Myocyte (in vitro differentiated cells): Measurements from ENCODE around the gene AFF2. TPM values are rescaled to one million over a fixed set of nuclear protein-coding genes. Genes with fewer than 3 reads are reported as not detected.
A peak's percentile ranks its signal among the peaks of the same experiment; 100 is the strongest.

Experiments used
- DNase-seq: peaks from one replicate; pipeline ENCODE4 v3.0.0-alpha.2; 2012; ENCODE audit warnings: low read depth
- total RNA-seq: library from RNA; depleted of rRNA; stranded (reverse); fragments of >200 nt; gene quantifications from 2 replicates; pipeline ENCODE4 v1.2.3, GENCODE V29; 2014

AFF2 gene
- total RNA-seq, 1 donor from 2014 or later = 2.9 TPM

DNA sequence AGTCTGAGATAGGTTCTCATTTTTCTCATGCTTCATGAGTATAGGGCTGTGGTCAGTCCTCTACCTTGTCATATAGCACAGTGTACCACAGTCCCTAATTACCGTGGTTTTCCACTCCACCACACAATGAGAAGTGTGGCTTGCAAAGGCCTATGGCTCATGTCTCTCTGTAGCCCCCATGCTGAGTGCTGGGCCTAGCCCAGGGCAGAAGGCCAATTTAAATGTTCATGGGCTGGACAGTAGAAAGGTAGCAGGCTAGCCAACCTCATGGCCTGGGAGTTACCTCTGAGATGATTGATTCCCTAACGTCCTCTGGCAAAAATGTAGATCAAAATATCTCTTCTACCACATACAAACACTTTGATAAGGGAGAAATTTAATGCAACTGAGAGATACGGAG lies 222.5 kb downstream of the AFF2 start:
- DNase-seq = no peak

GRCh38 chrX:148723551-148723950 lies 223.1 kb downstream of the AFF2 start:
- no peak for DNase-seq

- DNase-seq = peak; percentile 7
Measured at GRCh38 chrX:148728901-148729300, 228.5 kb downstream of the AFF2 start.

DNA sequence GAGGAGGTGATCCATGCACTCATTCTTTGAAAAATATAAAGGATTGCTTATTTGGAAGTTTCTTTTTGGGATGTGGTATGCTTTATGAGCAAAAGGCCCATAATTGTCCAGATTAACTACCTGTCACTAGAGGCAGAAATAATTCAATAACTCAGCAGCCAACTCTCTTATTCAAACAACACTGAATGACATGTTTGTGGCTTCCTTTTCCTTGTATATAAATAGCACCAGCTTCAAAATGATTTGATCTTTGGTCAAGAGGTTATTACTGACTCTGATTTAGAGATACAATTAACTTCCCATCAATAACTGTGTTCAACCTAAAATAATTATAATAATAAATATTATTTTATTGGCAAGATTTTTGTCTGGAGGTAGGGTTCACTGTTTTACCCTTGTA lies 232.3 kb downstream of the AFF2 start:
- DNase-seq = no peak

- DNase-seq = no peak
Measured at GRCh38 chrX:148741441-148741840, 241.0 kb downstream of the AFF2 start.

DNA sequence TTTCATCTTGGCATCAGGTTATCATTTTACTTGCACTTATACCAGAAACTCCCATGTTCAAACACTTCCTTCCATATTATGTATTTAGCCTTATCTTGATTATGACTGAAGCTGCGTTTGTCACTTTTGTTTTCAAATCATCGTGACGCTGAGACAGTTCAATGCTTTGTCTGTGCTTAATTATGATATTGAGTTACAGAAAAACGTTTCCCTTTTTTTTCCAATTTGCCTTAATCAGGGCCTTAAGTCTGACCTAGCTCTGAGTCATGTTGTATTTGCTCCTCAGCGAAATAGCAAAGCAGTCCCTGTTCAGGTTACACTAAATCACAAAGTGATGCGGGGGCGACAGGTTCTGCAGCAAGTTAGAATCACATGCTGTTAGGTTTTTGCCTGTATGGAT lies 254.7 kb downstream of the AFF2 start:
- no peak for DNase-seq

- no peak for DNase-seq
Measured at GRCh38 chrX:148763896-148764295, 263.5 kb downstream of the AFF2 start.

DNA sequence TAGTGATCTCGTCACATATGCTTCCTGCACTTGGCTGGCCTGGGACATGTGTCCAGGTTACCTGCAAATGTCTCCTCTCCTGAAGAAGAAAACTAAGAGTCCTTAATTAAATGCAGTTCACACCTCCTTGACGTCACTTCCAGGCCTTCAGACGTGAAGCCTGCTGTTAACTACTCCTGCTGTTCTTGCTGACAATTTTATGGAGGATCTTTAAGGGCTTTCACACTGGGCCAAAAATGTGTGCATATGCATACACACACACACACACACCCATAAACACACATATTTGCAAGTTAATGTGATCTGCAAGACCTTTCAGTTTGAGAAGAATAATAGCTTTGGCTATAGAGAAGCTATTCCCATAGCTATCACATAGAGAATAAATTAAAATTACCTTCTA lies 267.9 kb downstream of the AFF2 start:
- no peak for DNase-seq

GRCh38 chrX:148771440-148771839 lies 271.0 kb downstream of the AFF2 start:
- peak; percentile 10 for DNase-seq

DNA sequence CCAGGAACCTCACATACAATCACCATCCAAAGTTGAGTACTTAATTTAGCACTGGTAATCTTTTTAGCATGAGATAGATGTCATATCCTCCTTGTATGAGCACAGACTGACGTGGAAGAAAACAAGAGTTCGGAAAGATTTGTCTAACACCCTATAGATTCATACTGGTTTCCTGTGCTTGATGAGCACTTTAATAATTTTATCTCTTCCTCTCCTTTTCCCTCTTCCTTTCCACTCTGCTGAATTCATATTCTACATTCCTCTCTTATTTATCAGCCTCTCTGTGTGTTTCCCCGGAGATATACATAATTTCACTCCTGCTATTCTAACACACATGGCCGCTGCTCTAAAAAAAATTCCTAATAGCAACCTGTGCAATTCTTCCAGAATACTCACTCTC lies 273.9 kb downstream of the AFF2 start:
- DNase-seq = no peak

DNA sequence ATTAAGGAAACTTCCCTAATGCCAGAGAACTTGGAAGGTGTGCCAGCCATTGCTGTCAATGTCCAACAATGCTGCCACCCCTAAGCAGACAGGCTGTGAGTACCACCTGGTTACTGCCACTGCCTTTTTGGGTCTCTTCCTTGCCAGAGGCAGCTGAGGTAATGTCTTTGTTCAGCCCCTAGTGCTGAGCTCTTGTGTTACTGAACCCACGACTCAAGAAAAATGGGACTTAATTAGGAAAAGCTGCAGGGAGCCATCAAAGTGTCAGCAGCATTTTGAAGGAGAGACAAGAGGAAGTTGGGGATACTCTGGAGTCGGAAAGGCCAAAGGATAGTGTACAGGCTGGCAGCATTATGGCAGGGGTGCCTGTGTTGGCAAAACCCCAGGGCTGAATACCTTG lies 283.7 kb downstream of the AFF2 start:
- DNase-seq = no peak

GRCh38 chrX:148784856-148785255 lies 284.4 kb downstream of the AFF2 start:
- DNase-seq = no peak

- no peak for DNase-seq
Measured at GRCh38 chrX:148785256-148785655, 284.8 kb downstream of the AFF2 start.

DNA sequence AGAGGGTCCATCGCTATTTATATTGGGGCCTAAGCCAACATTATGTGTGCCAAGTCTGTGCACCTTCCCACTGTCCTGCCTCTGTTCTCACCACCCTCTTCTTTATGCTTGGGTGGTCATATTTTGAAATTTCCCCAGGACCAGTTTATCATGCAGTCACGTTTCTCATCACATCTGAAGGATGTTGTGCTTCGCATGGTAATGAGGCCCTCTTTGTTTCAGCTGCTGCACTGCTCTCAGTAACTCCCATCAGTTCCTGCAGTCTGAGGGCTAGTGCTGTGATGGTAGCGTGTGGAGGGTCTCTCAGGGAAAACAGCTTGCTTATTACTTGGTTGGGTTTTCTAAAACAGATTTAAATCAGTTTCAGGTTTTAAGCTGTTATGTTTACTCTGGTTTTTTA lies 288.0 kb downstream of the AFF2 start:
- DNase-seq = no peak

GRCh38 chrX:148794350-148794749 lies 293.9 kb downstream of the AFF2 start:
- no peak for DNase-seq

GRCh38 chrX:148804579-148805355 lies 304.4 kb downstream of the AFF2 start:
- no peak for DNase-seq

GRCh38 chrX:148806145-148806870 lies 305.9 kb downstream of the AFF2 start:
- no peak for DNase-seq

GRCh38 chrX:148808833-148809232 lies 308.4 kb downstream of the AFF2 start:
- DNase-seq = no peak

DNA sequence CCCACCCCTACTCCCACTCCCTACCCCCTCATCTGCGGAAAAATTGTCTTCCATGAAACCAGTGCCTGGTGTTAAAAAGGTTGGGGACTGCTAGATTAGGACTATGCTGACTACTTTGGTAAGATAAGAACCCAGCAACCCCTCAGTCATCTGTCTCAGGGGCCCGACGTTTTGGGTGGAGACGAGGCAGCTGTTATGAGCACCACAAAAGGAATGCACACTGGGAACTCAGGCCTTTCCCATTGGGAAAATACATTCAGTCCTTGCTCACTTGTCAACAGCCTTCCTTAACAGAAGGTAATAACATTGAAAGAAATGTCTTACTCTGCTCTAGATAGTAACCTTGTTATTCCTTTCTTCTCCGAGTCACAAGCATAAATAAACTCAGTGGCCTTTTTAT lies 310.8 kb downstream of the AFF2 start:
- peak; percentile 80 for DNase-seq

- DNase-seq = no peak
Measured at GRCh38 chrX:148813422-148813821, 313.0 kb downstream of the AFF2 start.

GRCh38 chrX:148813967-148814366 lies 313.6 kb downstream of the AFF2 start:
- no peak for DNase-seq

GRCh38 chrX:148815218-148815961 lies 315.0 kb downstream of the AFF2 start:
- DNase-seq = no peak
